Dermis microvascular lymphatic vessel endothelial cell (primary cell): ENCODE data around the gene VPREB3. TPM values are rescaled to one million over a fixed set of nuclear protein-coding genes. Genes with fewer than 3 reads are reported as not detected.

ENCODE experiments used
- DNase-seq, 2 donors: peaks; one replicate each; pipeline versions ENCODE4 v3.0.0 to v3.0.0-alpha.2; 2010; ENCODE audit warnings: low read depth in 2 of 2
- total RNA-seq: library from RNA; depleted of rRNA; stranded (reverse); fragments of >200 nt; gene quantifications from 2 replicates; pipeline ENCODE4 v1.2.1, GENCODE V29; 2014

The VPREB3 gene
- total RNA-seq, 1 donor from 2014 or later, result not detected

DNA sequence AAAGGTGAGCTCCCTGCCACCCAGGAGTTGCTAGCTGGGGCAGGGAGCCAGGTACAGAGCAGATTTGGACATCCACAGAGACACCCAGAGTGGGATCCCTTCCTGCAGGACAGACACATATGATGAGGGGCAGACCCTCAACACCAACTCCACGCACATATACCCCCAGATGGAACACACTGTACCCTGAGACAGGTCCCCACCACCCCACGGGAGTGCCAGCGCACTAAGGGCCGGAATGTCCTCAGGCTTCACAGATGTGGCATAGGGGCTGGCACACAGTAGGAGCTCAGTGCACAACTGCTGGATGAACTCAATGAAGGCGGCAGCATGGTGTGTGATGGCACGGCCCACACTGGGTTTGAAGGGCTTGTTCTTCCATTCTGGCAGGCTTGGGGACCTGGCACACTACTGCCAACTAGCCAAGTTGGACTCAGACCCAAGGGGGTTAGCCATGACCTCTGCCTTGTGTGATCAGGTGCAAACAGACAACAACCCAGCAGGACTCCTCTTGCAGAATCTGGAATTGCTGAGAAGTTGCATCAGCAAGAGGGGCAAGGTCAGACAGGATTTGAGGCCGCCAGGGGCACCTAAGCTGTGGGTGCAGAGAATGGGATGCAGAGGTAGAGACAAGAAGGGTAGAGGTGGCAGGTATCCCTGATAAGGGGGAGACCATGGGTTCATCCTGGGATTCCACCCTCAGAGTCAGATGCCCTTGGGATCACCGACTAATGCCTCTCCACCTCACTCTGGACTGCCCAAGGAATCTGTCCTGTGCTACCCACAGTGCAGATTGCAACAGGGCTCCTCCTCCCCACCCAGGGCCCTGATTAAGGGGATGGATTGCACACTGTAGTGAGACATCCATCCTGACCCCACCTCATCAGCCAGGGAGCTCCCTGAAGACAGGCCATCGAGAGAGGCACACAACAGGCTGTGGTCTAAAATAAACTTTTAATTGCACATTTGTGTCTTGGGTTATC lies 11.0 kb upstream of the VPREB3 start:
- DNase-seq, result no peak

- no peak for DNase-seq
These were observed 9.7 kb upstream of the VPREB3 start for GRCh38 chr22:23763954-23764353.

DNA sequence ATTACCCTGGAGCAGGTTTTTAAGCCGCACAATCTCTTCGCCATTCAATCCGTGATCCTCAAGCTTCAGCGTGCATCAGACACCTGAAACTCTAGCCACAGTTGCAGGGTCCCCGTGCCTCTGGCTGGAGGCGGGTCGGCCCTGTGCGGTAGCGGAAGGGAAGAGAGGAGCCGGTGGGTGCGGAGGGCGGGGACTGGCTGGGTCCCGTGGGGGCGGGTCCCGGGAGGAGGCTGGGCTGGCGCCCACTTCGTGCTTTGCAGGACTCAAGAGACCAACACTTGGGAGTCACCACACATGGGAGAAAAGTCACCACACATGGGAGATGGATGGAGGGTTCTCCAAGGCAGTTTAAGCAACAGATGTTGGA lies 9.3 kb upstream of the VPREB3 start:
- DNase-seq, result no peak

GRCh38 chr22:23762842-23763578 lies 8.8 kb upstream of the VPREB3 start, which contains the start of gene C22orf15:
Gene C22orf15, plus strand, starts transcription at chr22:23762990. Its CDS starts 317 bp downstream, at chr22:23763307.
- peak in 1 of 2 donors; percentile 45 for DNase-seq

DNA sequence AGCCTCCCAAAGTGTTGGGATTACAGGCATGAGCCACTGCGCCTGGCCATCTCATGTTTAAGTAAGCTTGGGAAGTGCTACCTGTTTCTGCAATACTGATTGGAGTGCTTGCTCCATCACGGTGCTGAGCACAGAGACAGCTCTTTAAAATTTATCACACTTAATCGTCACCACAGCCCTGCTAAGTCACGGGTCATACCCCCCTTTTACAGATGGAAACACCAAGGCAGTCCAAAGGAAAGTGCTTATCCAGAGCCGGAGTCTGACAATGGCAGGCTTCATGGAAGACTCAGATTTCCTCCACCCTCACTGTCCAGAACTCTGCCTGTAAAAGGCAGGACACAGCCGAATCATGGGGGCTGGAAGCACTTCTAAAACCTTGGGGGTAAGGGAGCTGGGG lies 5.8 kb upstream of the VPREB3 start:
- DNase-seq, result no peak

- DNase-seq, result no peak
These were observed 5.3 kb upstream of the VPREB3 start for GRCh38 chr22:23759566-23759965.

GRCh38 chr22:23756891-23757290 lies 2.7 kb upstream of the VPREB3 start:
- no peak for DNase-seq

DNA sequence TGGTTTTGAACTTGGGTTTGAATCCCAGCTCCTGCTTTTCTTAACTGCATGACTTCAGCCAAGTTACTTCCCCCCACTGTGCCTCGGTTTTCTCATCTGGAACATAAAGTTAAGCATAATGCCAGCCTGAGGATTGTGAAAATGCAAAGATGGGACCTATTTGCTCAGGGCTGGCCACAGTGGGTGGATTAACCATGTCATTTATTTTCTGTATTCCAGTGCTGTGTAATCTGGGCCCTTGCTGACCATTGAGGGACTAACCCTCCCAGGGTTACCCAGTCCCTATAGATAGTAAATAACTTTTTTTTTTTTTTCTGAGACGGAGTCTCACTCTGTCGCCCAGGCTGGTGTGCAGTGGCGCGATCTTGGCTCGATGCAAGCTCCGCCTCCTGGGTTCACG lies 1.5 kb upstream of the VPREB3 start:
- no peak for DNase-seq

GRCh38 chr22:23754980-23755636 lies 883 bp upstream of the VPREB3 start:
- DNase-seq, result peak; percentile 71 to 80

- no peak for DNase-seq
These were observed 840 bp downstream of the VPREB3 start for GRCh38 chr22:23753385-23753784.

- no peak for DNase-seq
These were observed 1.5 kb downstream of the VPREB3 start for GRCh38 chr22:23752750-23753149.

DNA sequence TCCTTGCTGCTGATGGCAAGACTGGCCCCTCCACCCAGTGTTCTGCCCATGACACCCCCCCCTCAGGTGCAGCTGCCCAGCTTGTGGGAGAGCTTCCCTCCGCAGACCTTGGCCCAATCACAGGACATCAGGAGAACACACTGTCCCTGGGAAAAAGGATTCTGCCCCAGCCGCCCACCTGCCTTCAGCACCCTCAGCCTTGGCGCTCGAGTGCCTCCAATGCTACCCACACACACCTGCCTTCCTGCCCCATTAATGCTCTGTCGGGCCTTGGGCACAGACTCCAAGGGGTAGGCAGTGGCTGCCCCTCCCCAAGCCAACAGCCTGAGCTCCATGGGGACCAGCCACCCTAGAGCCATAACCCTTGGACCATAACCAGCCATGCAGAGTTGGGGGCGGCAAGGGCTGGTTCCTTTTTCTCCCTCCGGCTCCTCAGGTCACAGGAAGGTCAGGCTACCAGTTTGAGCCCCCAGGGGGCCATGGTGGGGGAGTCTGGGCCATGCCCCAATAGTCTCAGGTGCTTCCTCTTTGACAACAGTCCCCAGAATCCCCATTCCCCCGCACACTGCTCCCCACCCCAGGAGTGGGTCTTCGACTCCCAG lies 2.0 kb downstream of the VPREB3 start:
- DNase-seq, result no peak

GRCh38 chr22:23751441-23751996 lies 2.7 kb downstream of the VPREB3 start:
- no peak for DNase-seq

- DNase-seq, result peak; percentile 48 to 85
These were observed 3.3 kb downstream of the VPREB3 start, which contains the start of gene ZNF70 for GRCh38 chr22:23750714-23751440. Gene ZNF70, minus strand, starts transcription at chr22:23751112. Its CDS starts 5,972 bp downstream, at chr22:23745140.

- no peak for DNase-seq
These were observed 3.9 kb downstream of the VPREB3 start for GRCh38 chr22:23750367-23750713.

GRCh38 chr22:23749841-23750301 lies 4.4 kb downstream of the VPREB3 start:
- DNase-seq, result peak in 1 of 2 donors; percentile 43

DNA sequence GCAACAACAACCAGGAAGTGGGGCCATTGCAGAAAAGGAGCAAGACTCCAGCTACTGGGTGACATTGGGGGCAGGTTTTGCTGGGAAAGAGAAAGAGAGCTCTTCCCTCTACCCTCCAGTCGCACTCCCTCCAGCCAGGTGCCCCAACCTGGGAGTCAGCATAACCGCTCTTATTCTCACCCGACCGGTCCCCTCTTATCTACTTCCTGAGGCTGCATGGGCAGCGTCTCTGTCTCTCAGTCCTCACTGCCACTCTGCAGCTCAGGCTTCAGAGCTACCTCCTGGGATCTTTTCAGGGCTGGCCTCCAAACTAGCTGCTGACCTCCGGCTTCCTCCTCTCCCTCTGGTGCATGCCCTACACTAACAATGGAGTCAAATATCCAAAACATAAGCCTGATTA lies 8.4 kb downstream of the VPREB3 start:
- no peak for DNase-seq

DNA sequence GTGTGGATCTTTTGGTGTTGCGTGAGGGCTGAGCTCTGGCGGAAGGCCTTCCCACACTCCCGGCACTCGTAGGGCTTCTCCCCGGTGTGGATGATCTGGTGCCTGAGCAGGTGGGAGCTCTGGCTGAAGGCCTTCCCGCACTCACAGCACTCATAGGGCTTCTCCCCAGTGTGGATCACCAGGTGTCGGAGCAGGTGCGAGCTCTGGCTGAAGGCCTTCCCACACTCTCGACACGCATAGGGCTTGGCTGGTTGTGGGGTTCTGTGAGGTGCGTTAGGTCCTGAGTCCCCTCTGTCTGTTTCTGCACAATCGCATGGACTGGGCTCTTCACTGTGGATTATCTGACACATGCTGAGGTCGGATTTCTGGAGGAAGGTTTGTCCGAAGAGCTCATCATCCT lies 9.7 kb downstream of the VPREB3 start:
- DNase-seq, result no peak

DNA sequence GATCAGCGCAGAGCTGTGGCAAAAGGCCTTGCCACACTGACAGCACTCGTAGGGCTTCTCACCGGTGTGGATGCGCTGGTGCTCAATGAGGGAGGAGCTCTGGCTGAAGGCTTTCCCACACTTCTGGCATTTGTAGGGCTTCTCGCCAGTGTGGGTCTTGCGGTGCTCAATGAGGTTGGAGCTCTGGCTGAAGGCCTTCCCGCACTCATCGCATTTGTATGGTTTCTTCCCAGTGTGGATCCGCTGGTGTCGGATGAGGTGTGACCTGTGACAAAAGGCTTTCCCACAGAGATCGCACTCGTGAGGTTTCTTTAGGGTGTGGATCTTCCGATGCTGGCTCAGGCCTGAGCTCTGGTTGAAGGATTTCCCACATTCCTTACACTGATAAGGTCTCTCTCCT lies 10.2 kb downstream of the VPREB3 start:
- no peak for DNase-seq

DNA sequence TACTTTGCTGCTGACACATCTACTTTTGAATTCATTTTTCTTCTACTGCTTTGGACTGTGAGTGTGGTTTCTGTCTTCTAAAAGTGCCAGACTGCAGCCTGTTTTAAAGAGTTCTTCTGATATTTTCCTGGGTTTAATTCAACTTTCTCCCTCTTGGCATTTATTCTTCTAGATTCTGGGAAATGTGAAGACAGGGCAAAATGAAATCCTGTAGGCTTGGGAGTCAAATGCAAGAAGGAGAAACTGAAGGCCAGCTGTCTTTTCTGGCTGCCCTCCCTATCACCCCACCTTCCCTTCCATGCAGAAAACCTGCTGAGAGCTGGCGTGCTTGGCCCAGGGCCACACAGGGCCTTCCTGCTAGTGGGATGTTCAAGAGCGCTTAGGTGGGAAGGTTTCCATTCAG lies 10.9 kb downstream of the VPREB3 start:
- no peak for DNase-seq
